Lower lobe of right lung (tissue), 2 donors: ENCODE data around the gene MPV17L2. TPM values are rescaled to one million over a fixed set of nuclear protein-coding genes. Genes with fewer than 3 reads are reported as not detected.
A peak's percentile ranks its signal among the peaks of the same experiment; 100 is the strongest.

ENCODE experiments used
- ATAC-seq, 2 donors: fragments of 200-7000 bp; cut with Tn5 transposase; one replicate each; pipeline ENCODE4 v1.9.1; 2020 to 2022; ENCODE audit warnings: mild to moderate bottlenecking in 2 of 2, moderate library complexity in 2 of 2
- DNase-seq: peaks from one replicate; pipeline ENCODE4 v3.0.0-alpha.2; 2020
- H3K27ac ChIP-seq: fragments of 200-600 bp; one replicate; pipeline ENCODE4 v1.8.0; 2022
- H3K27me3 ChIP-seq: fragments of 200-600 bp; one replicate; pipeline ENCODE4 v1.8.0; 2022; ENCODE audit warnings: low read depth
- H3K36me3 ChIP-seq: fragments of 200-600 bp; one replicate; pipeline ENCODE4 v1.8.0; 2022; ENCODE audit warnings: mild to moderate bottlenecking
- H3K4me1 ChIP-seq: fragments of 200-600 bp; one replicate; pipeline ENCODE4 v1.8.0; 2022
- H3K4me3 ChIP-seq: fragments of 200-600 bp; one replicate; pipeline ENCODE4 v1.8.0; 2022; ENCODE audit warnings: mild to moderate bottlenecking
- H3K9me3 ChIP-seq: fragments of 200-600 bp; one replicate; pipeline ENCODE4 v1.8.0; 2022
- intact Hi-C: fragments of 100-400 bp; cut with DNase I; formaldehyde crosslinking; loops from one replicate; pipeline ENCODE4 v1.11.0; 2022
- total RNA-seq: library from RNA; stranded (reverse); fragmentation: NEBNext Ultra II Directional; extraction: Animal tissue kit (Norgen Biotek cat#: 25700); gene quantifications from one replicate; pipeline ENCODE4 v1.2.1, GENCODE V29; 2021
- TF ChIP-seq, protein P1 (sequence below): fragments of 200-600 bp; IDR thresholded peaks from one replicate; pipeline ENCODE4 v1.8.0; 2022; ENCODE audit warnings: antibody characterized with exemption, mild to moderate bottlenecking
- donor health status: DM: no; HTN: yes; CAD: no; lungs with severe emphysema.

Gene MPV17L2
- total RNA-seq, 1 donor from 2014 or later = 6.6 TPM

DNA sequence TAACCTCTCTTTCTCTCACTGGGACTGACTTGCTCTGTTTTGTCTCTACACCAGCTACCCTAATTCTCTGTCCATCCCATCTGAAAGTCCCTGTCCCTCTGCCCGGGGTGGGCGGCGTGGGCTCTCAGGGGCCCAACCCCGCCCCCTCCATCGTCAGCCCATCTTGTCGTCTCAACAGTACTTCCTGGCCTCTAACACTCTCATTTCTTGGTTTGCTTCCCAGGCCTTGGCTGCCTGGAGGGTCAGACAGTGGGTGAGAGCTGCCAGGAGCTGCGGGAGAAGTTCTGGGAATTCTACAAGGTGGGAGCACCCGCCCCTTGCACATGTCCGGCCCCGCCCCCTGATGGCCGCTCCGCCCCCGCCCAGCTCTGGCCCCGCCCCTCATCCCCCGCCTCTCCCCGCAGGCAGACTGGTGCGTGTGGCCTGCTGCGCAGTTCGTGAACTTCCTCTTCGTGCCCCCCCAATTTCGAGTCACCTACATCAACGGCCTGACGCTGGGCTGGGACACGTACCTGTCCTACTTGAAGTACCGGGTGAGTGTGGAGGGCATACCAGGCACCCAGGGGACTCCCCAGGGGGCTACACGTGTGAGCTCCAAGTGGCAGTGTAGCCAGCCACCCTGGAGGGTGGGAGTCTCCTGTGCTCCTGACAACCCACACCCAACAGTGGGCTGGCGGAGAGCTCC, 1.7 kb downstream of the MPV17L2 start:
- peak overlapping the region; percentile 49 for H3K27ac ChIP-seq
- ATAC-seq = no peak
- no peaks in the 10 kb centered on the region for H3K9me3 ChIP-seq
- intact Hi-C loops = no loop called here
- no peak for DNase-seq
- H3K36me3 ChIP-seq = peaks cover 35% of the 10 kb centered on the region
- no peaks in the 10 kb centered on the region for H3K27me3 ChIP-seq
- TF ChIP-seq, protein P1, sequence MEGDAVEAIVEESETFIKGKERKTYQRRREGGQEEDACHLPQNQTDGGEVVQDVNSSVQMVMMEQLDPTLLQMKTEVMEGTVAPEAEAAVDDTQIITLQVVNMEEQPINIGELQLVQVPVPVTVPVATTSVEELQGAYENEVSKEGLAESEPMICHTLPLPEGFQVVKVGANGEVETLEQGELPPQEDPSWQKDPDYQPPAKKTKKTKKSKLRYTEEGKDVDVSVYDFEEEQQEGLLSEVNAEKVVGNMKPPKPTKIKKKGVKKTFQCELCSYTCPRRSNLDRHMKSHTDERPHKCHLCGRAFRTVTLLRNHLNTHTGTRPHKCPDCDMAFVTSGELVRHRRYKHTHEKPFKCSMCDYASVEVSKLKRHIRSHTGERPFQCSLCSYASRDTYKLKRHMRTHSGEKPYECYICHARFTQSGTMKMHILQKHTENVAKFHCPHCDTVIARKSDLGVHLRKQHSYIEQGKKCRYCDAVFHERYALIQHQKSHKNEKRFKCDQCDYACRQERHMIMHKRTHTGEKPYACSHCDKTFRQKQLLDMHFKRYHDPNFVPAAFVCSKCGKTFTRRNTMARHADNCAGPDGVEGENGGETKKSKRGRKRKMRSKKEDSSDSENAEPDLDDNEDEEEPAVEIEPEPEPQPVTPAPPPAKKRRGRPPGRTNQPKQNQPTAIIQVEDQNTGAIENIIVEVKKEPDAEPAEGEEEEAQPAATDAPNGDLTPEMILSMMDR = no peak
- H3K4me3 ChIP-seq = peak overlapping the region; percentile 76
- H3K4me1 ChIP-seq = peaks cover 17% of the 10 kb centered on the region

DNA sequence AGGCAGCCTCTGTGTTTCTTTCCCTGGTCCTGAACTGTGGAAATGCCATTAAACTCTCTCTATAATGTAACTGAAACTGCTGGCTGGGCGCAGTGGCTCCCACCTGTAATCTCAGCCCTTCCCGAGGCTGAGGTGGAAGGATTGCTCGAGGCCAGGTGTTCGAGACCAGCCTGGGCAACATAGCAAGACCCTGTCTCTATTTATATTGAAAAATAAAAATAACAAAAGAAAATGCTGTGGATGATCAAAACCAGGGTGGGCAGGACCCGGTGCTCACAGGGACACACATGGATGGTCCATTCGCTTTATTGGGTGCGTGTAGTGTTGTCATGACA, 3.5 kb downstream of the MPV17L2 start:
- peaks cover 43% of the 10 kb centered on the region for H3K36me3 ChIP-seq
- no peak overlapping the region for H3K27ac ChIP-seq
- H3K4me1 ChIP-seq = peaks cover 16% of the 10 kb centered on the region
- intact Hi-C loops = no loop called here
- DNase-seq (no peak), ATAC-seq (no peak)
- TF ChIP-seq, protein P1 = no peak
- no peak overlapping the region for H3K4me3 ChIP-seq
- H3K27me3 ChIP-seq = no peaks in the 10 kb centered on the region
- H3K9me3 ChIP-seq = no peaks in the 10 kb centered on the region

DNA sequence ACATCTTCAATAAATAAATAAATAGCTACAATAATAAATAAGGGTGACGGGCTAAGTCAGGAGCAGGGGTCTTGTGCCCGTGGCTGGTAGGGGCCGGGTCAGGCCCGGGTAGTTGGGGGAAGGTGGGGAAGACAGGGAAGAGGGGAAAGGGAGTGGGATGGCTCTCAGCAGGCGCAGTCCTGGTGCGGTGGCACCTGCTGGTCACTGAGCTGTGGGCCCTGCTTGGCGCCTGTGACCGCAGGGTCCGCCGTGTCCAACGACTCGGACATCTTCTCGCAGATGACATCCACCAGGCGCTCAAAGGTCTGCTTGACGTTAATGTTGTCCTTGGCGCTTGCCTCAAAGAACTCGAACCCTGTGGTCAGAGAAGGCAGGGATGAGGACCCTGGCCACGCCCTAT, 4.3 kb downstream of the MPV17L2 start:
- TF ChIP-seq, protein P1 = no peak
- Histone ChIP-seq H3K9me3 (no peaks in the 10 kb centered on the region), H3K36me3 (peaks cover 43% of the 10 kb centered on the region), H3K27ac (no peak overlapping the region), H3K4me1 (peaks cover 15% of the 10 kb centered on the region), H3K27me3 (no peaks in the 10 kb centered on the region), H3K4me3 (no peak overlapping the region)
- intact Hi-C loops = no loop called here
- no peak for ATAC-seq
- DNase-seq = no peak

DNA sequence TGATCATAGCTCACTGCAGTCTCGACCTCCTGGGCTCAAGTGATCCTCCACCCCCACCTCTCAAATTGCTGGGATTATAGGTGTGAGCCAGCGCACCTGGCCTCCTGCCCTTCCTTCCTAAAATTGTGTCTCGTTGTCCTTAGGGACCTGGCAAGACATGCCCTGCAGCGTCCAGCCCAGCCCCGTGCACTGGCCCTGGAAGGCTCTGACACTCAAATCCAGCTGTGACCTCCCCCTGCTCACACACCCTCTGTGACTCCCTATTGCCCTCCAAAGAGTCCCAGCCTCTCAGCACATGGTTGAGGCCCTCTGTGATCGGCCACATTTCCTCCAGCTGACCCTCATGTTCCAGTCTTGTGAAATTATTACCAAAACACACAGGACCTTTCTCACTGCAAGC, 4.9 kb downstream of the MPV17L2 start:
- Histone ChIP-seq H3K9me3 (no peaks in the 10 kb centered on the region), H3K36me3 (peaks cover 43% of the 10 kb centered on the region), H3K4me3 (no peak overlapping the region), H3K27me3 (no peaks in the 10 kb centered on the region), H3K27ac (no peak overlapping the region), H3K4me1 (peaks cover 21% of the 10 kb centered on the region)
- TF ChIP-seq, protein P1 = no peak
- ATAC-seq (no peak), DNase-seq (no peak)
- intact Hi-C loops = no loop called here

DNA sequence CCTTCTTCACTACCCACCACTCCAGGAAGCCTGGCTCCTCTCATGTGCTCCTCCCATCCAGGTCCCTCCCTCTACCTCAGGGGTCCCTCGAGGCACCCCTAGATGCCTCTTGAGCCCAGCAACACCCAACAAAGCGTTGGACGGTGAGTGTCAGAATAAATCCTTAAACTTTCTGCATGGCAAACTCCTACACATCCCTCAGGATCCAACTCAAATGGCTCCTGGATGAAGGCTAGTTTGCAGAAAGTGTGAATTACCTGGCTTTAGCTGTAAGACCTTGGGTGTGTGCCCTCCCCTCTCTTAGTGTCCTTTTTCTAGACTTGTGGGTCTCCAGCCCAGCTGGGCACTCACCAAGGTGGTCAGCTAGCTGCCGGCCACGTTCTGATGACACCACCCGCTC, 5.4 kb downstream of the MPV17L2 start:
- no peak for DNase-seq
- H3K4me1 ChIP-seq = peaks cover 26% of the 10 kb centered on the region
- ATAC-seq = no peak
- TF ChIP-seq, protein P1 = no peak
- no peaks in the 10 kb centered on the region for H3K27me3 ChIP-seq
- no peaks in the 10 kb centered on the region for H3K9me3 ChIP-seq
- intact Hi-C loops = no loop called here
- no peak overlapping the region for H3K27ac ChIP-seq
- H3K36me3 ChIP-seq = peaks cover 43% of the 10 kb centered on the region
- no peak overlapping the region for H3K4me3 ChIP-seq
